Measurements from ENCODE around the gene ZNF304. TPM values are rescaled to one million over a fixed set of nuclear protein-coding genes. Genes with fewer than 3 reads are reported as not detected.

Gene ZNF304
- total and polyA plus RNA-seq, 9 of the 15 experiments (the other 6 are each of a cell fraction or from before 2014, with no cell fraction given): 0.82 to 5.5 (median 3.6) TPM

DNA sequence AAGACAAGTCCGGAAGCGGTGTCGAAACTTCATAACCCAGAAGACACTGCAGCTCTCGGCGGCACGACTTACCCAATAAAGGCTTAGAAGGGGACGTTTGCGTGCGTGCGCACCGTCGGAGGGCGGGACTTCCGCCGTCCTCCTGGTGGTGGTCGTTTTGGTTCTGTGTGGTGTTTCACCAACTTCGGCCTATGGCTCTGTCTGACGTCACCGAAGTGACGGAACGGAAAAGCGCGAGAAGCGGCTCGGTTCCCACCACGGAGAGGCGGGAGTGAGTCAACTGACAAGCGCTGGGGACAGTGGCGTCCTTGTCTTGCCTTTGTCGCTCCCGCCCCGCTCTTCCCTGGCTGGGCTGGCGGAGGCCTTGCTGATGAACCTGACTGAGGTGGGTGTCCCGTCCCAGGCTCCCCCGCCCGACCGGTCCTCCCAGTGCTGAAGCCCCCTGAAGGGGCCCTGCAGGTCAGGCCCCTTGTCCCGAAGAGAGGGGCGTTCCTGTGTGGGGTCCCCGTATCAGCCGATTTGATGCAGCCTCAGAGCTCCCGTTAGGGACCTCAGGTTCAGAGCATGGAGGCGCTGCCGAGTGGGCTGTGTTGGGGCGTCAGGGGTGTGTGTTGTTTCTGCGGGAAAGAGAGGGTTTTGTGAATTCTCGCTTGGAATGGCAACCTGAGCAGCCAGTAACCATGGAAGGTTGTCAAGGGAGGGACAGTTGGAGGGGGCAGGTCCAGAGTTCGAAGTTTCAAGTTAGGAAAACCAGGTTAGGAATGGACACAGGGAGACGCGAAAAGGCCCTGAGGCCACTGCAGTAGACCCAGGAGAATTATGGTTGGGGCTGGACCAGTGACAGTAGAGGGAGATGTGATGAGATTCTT lies 38.9 kb downstream of the ZNF304 start, which contains the start of gene ZNF548 (continued):
- TF ChIP-seq RB1 (IDR thresholded peaks at IDR 0.05; ENCODE audit: low read depth): peak; percentile 60; the same call in 1 of the 2 replicates
- peak in 1 of 3 experiments; percentile 20 for TF ChIP-seq YY1 (IDR thresholded peaks at IDR 0.05; ENCODE audit: borderline replicate concordance in 1 of 3, control insufficient read depth in 1 of 3, extremely low read depth in 1 of 3, insufficient read depth in 3 of 3, insufficient read length in 1 of 3, insufficient replicate concordance in 2 of 3, low read depth in 1 of 3, low read length in 2 of 3)
- TF ChIP-seq E2F4 (CRISPR knock-in tag; IDR thresholded peaks at IDR 0.05; ENCODE audit: low read depth): no peak
- TF ChIP-seq FOS (IDR thresholded peaks at IDR 0.05; ENCODE audit: extremely low read depth, insufficient read length): peak; percentile 24
- TF ChIP-seq PBX2 (CRISPR knock-in tag; IDR thresholded peaks at IDR 0.05; ENCODE audit: low read depth): no peak
- TF ChIP-seq PBX2 (tag; conservative IDR thresholded peaks at IDR 0.05; ENCODE audit: low read depth): no peak
- TF ChIP-seq TEAD4 (IDR thresholded peaks at IDR 0.05; ENCODE audit: low read length): no peak; the same call in 1 of the 2 replicates
- TF ChIP-seq TEAD4 (CRISPR knock-in tag; IDR thresholded peaks at IDR 0.05; ENCODE audit: borderline replicate concordance): no peak
- no peak for TF ChIP-seq NR2C2 (CRISPR knock-in tag; IDR thresholded peaks at IDR 0.05)
- TF ChIP-seq NR2C2 (tag; IDR thresholded peaks at IDR 0.05): peak; percentile 69
- TF ChIP-seq MYNN (IDR thresholded peaks at IDR 0.05): no peak
- no peak for TF ChIP-seq MYNN (CRISPR knock-in tag; IDR thresholded peaks at IDR 0.05)
- no peak for TF ChIP-seq THRAP3 (IDR thresholded peaks at IDR 0.05; ENCODE audit: borderline replicate concordance)
- peak; percentile 94 for TF ChIP-seq MTA3 (IDR thresholded peaks at IDR 0.05; ENCODE audit: borderline replicate concordance)
- TF ChIP-seq, protein P1, sequence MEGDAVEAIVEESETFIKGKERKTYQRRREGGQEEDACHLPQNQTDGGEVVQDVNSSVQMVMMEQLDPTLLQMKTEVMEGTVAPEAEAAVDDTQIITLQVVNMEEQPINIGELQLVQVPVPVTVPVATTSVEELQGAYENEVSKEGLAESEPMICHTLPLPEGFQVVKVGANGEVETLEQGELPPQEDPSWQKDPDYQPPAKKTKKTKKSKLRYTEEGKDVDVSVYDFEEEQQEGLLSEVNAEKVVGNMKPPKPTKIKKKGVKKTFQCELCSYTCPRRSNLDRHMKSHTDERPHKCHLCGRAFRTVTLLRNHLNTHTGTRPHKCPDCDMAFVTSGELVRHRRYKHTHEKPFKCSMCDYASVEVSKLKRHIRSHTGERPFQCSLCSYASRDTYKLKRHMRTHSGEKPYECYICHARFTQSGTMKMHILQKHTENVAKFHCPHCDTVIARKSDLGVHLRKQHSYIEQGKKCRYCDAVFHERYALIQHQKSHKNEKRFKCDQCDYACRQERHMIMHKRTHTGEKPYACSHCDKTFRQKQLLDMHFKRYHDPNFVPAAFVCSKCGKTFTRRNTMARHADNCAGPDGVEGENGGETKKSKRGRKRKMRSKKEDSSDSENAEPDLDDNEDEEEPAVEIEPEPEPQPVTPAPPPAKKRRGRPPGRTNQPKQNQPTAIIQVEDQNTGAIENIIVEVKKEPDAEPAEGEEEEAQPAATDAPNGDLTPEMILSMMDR (IDR thresholded peaks at IDR 0.05 in 2 of 3, conservative IDR thresholded peaks at IDR 0.05 in 1 of 3; ENCODE audit: insufficient read depth in 2 of 3, low read depth in 1 of 3, low read length in 3 of 3): peak; percentile 32 to 47 (median 40); a peak in 4 of 6 replicates
- TF ChIP-seq RAD51 (IDR thresholded peaks at IDR 0.05; ENCODE audit: borderline replicate concordance, low read depth): peak; percentile 75
- TF ChIP-seq NFYB (IDR thresholded peaks at IDR 0.05; ENCODE audit: extremely low read depth, insufficient read length): peak; percentile 52
- peak; percentile 67 for TF ChIP-seq EGR1 (conservative IDR thresholded peaks at IDR 0.05)
- TF ChIP-seq, protein P2, sequence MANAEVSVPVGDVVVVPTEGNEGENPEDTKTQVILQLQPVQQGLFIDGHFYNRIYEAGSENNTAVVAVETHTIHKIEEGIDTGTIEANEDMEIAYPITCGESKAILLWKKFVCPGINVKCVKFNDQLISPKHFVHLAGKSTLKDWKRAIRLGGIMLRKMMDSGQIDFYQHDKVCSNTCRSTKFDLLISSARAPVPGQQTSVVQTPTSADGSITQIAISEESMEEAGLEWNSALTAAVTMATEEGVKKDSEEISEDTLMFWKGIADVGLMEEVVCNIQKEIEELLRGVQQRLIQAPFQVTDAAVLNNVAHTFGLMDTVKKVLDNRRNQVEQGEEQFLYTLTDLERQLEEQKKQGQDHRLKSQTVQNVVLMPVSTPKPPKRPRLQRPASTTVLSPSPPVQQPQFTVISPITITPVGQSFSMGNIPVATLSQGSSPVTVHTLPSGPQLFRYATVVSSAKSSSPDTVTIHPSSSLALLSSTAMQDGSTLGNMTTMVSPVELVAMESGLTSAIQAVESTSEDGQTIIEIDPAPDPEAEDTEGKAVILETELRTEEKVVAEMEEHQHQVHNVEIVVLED (CRISPR knock-in tag; IDR thresholded peaks at IDR 0.05): peak; percentile 98
